GM19035 (cell line): Measurements from ENCODE around the gene CYP4F11.
"Not testable (repeated sequence)": the region's sequence is repeated elsewhere in the genome, so short reads cannot be mapped to it uniquely, and the experiment has no call there.

Experiments used
- ATAC-seq: cut with Tn5 transposase; IDR thresholded peaks from one replicate; pipeline ENCODE4 v1.9.1; 2021; ENCODE audit not compliant: unreplicated experiment

CYP4F11 gene

DNA sequence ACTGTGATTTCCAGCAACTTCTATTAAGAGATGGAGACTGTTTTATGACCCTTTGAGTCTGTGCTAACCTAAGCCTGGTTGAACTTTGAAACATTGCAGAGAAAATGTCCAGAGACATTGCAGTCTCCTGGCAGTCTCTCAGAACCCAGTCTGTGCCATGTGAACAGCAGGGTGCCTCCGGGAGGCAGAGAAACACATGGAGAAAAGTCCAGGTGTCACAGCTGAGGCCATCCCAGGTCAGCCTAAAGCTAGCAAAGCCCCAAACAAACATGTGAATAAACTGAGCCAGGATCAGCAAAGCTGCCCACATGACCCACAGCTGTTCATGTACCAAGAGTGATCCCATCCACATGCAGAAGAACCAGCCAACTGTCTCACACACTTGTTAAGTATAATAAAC, 7.8 kb downstream of the CYP4F11 start:
- ATAC-seq, result no peak

- no peak for ATAC-seq
Measured at GRCh38 chr19:15923702-15924101, 10.6 kb downstream of the CYP4F11 start.

DNA sequence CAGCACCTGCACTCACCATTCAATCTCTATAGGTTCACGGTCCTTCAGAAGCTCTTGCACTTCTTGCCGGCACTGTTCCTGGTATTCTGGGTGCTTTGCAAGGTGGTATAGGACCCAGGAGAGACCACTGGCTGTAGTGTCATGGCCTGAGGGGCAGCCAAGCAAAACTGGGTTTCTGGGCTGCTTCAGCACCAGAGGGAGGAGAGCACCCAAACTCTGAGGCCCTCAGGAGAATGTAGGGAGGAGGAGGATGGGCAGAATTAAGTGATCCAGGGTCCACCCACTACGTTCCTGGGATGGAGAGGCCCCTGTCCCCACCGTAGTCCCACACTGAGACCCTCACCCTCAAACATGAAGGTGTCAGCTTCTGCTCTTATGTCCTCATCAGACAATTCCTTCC, 12.3 kb downstream of the CYP4F11 start:
- ATAC-seq, result no peak

DNA sequence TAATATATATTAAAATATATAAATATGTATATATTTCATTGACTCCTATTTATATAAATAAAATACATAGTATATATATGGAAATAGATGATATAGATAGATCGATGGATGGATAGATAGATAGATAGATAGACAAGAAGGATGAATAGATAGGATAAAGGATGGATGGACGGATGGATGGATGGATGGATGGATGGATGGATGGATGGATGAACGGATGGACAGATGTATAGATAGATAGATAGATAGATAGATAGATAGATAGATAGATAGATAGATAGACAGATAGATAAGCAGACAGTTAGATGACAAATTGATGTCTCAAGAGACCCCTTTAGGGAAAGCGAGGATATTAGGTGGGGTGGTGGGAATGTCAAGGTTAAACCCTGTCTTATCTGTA, 15.1 kb downstream of the CYP4F11 start:
- ATAC-seq, result no peak

- no peak for ATAC-seq
Measured at GRCh38 chr19:15915109-15915508, 19.2 kb downstream of the CYP4F11 start.

DNA sequence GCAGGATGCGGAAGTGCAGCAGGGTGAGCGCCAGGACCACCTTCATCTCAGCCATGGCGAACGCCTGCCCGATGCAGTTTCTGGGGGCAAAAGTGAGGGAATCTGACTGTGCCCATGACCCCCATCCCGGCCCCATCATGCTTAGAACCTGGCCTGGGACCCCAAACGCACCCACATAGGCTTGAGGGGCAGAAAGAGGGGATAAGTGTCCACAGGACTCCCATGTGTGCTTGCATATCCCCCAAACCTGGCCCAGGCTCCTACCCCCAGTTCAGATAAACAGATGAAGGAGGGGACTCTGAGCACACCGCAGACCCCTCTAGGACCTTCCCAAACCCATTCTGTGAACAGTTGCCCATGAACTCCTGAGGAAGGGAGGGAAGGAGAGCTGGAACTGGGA, 20.5 kb downstream of the CYP4F11 start:
- ATAC-seq, result no peak

DNA sequence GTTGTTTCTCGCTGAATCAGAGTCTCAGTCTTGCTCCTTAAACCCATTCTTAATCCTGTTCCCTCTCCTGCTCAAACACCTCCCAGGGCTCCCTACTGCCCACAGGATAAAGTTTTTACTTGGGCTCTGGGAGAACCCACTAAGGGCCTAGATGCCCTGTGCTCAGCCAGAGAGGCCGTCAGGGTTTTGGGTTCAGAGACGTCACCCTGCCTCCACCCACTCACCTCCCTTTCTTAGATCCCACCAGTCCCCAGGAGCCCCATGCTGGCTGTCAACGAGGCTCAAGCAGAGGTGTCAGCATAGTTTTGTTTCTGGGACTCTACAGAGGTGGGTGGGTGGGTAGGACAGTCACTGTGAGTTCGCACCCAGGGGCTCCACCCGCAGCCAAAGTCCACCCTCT, 20.9 kb downstream of the CYP4F11 start:
- no peak for ATAC-seq

DNA sequence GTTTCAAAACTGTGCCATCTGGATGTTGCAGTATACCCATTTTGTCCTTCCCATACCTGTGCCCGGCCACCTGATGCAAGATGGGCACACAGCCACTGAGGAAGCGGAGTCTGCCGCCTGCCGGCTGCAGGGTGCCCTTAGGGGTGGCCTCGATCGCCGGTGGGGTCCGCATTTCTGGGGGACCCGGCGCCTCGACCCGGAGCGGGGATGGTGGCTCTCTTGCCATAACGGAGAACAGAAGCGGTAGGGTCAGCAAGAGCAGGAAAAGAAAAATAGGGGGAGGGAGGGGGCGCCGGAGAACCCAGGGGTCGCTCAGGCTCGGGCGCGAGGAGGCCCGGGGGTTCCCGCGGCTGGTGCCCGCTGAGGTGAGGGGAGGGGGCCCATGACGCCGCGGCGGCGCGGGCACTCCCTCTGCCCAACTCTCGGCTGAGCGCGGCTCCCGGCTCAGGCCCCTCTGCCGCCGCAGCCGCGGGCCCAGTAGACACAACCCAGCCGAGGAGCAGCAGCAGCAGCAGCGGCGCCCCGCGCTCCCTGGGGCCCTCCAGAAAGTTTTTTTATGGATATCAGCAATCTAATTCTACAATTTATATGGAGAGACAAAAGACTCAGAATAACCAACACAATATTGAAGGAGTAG, 22.6 kb downstream of the CYP4F11 start:
- ATAC-seq, result no peak

DNA sequence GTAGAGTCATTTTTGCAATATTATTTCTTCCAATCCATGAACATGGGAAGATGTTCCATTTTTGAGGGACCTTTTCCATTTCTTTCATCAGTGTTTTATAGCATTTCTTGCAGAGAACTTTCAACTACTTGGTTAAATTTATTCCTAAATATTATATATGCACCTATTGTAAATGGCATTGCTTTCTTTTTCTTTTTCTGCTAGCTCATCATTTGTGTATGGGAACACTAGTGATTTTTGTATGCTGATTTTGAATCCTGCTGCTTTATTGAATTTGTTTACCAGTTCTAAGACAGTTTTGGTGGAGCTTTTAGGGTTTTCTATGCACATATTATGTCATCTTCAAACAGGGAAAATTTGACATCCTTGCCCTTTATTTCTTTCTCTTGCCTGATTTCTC, 29.3 kb downstream of the CYP4F11 start:
- ATAC-seq, result no peak

GRCh38 chr19:15902898-15903297, 31.4 kb downstream of the CYP4F11 start:
- not testable (repeated sequence) for ATAC-seq

- ATAC-seq, result no peak
Measured at GRCh38 chr19:15902254-15902653, 32.1 kb downstream of the CYP4F11 start.

- ATAC-seq, result no peak
Measured at GRCh38 chr19:15900504-15900903, 33.8 kb downstream of the CYP4F11 start.

DNA sequence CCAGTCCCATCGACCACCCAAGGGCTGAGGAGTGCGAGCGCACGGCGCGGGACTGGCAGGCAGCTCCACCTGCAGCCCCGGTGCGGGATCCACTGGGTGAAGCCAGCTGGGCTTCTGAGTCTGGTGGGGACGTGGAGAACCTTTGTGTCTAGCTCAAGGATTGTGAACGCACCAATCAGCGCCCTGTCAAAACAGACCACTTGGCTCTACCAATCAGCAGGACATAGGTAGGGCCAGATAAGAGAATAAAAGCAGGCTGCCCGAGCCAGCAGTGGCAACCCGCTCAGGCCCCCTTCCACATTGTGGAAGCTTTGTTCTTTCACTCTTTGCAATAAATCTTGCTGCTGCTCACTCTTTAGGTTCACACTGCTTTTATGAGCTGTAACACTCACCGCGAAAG, 34.3 kb downstream of the CYP4F11 start:
- ATAC-seq, result not testable (repeated sequence)

DNA sequence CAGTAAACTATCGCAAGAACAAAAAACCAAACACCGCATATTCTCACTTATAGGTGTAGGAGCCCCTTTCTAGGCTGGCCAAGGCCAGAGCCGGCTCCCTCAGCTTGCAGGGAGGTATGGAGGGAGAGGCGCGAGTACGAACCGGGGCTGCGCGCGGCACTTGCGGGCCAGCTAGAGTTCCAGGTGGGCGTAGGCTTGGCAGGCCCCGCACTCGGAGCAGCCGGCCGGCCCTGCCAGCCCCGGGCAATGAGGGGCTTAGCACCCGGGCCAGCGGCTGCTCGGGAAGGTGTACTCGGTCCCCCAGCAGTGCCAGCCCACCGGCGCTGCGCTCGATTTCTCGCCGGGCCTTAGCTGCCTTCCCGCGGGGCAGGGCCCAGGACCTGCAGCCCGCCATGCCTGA, 34.8 kb downstream of the CYP4F11 start:
- not testable (repeated sequence) for ATAC-seq

- no peak for ATAC-seq
Measured at GRCh38 chr19:15897738-15898276, 36.5 kb downstream of the CYP4F11 start, which contains the start of gene CYP4F2. CYP4F2 (minus strand) TSS chr19:15898074; CDS start chr19:15897611, 463 bp downstream.

DNA sequence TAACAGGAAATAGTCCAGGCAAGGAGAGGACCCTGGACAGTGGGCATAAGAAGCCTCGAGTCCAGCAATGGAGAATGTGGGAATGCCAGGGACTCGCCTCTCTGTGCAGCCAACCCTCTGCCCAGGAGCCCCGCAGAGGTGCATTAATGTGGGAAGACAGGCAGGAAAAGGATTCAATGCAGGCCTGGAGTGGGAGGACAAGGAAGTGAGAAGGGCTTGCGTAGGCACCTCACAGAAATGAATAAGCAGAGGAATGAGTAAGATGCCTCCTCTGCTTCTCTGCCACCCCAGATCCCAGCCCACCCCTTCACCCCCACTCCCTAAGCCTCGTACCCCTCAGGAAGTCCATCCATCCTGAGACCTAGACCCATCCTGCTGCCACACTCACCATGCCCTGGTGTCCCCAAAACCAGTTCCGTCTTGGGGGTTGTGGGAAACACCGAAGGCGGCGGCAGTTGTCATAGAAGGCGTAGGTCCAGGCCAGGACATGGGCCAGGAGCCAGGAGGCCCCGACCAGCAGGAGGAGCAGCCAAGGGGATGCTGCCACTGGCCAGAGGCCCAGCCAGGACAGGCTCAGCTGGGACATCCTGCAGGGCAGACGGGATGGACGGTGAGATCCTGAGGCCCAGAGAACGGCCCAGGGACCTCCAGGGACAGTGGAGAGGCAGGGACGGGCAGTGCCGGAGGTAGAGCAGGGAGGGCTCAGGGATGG, 37.1 kb downstream of the CYP4F11 start:
- ATAC-seq, result no peak

DNA sequence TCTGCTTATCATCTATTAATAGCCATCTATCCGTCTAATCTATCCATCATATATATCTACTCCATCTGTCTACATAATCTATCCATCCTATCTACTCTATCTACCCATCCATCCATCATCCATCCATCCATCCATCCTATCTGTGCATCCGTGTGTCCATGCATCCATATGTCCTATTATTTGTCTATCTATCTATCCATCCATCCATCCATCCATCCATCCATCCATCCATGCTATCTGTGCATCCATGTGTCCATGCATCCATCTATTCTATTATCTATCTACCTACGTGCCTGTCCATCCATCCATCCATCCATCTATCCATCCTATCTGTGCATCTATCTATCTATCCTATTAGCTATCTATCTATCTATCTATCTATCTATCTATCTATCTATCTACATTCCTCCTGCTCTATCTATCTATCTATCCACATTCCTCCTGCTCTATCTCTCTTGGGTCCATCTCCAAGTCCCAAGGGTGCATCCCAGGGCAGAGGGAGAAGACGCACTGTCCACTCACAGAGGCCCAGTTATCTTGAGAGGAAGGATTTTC, 38.4 kb downstream of the CYP4F11 start:
- no peak for ATAC-seq

- no peak for ATAC-seq
Measured at GRCh38 chr19:15894359-15894758, 40.0 kb downstream of the CYP4F11 start.

GRCh38 chr19:15893477-15893876, 40.9 kb downstream of the CYP4F11 start:
- no peak for ATAC-seq

DNA sequence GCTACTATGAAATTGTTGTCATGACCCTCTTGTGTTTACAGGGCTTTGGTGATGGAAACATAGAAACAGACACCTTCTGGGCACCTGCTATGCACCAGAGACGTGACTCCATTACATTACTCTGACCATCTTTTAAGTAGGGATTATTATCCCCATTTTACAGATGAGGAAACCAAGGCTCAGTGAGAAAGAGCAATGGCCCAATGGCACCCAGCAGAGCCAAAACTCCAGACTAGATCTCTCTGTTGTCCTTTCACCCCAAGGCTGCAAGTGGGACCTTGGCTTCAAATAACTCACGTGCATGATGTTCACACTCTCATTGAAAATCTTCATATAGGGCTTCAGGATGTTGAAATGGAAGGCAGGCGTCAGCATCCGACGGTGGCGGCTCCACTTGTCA, 42.3 kb downstream of the CYP4F11 start:
- ATAC-seq, result no peak

DNA sequence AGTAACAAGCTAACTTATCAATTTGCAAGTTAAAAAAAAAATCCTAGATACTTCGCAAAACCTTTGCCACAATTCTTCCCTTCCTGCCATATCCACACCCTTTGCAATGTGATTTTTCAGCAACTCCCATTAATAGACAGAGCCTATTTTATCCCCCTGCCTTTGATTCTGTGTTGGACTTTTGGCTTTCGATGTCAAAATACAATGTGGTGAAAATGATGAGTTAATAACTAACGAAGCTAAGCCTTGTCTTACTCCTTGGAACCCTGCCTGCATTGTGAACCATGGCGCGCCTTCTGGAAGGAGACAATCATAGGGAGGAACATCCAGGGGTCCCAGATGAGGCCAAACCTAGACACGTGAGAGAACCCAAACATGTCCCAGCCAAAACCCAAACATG, 42.9 kb downstream of the CYP4F11 start:
- no peak for ATAC-seq

DNA sequence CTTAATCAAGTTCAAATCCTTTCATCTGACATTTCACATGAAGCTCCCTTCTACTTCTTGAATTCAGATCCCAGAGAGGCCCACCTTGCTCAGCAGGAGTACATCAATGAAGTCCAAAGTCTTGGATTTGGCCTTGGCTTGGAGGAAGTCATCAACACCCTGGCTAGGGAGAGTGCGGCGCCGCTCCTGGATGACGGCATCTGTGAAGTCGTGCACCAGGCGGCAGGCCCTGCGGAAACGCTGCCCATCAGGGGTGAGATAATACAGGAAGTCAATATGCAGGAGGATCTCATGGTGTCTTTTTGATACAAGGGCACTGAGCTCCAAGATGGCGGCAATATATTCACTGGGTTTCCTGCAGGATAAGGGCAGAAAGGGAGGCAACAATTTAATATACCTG, 45.0 kb downstream of the CYP4F11 start:
- not testable (repeated sequence) for ATAC-seq
